CD8-positive, alpha-beta memory T cell (primary cell): Measurements from ENCODE around the gene CISD1. TPM values are rescaled to one million over a fixed set of nuclear protein-coding genes. Genes with fewer than 3 reads are reported as not detected.

Experiments used
- CTCF ChIA-PET: fragments of 350-600 bp; sonication (Branson Sonifier 250); formaldehyde crosslinking; loops from one replicate; lab custom pipeline; 2021; ENCODE audit warnings: antibody characterized with exemption; lab: Charles Lee
- POLR2A ChIA-PET: fragments of 350-600 bp; sonication (Branson Sonifier 250); formaldehyde crosslinking; loops from one replicate; lab custom pipeline; 2021; ENCODE audit warnings: antibody characterized with exemption; lab: Charles Lee
- DNase-seq, 5 donors: peaks; one replicate each; pipeline versions ENCODE4 v3.0.0 to v3.0.0-alpha.2; 2020 to 2022; ENCODE audit warnings: mixed read lengths in 1 of 5
- H3K27ac ChIP-seq: one replicate; pipeline ENCODE4 v1.7.0; 2013; ENCODE audit warnings: low read depth, mild to moderate bottlenecking, low read length, moderate library complexity
- H3K27me3 ChIP-seq: 2 replicates; pipeline ENCODE4 v1.7.0; 2013; ENCODE audit warnings: low read length, mild to moderate bottlenecking; ENCODE audit not compliant: insufficient read depth, poor library complexity, severe bottlenecking
- H3K36me3 ChIP-seq: 2 replicates; pipeline ENCODE4 v1.7.0; 2013; ENCODE audit warnings: mild to moderate bottlenecking, low read length, moderate library complexity; ENCODE audit not compliant: insufficient read depth
- H3K4me1 ChIP-seq: 2 replicates; pipeline ENCODE4 v1.7.0; 2013; ENCODE audit warnings: mild to moderate bottlenecking, low read length, moderate library complexity; ENCODE audit not compliant: insufficient read depth
- H3K4me3 ChIP-seq: 2 replicates; pipeline ENCODE4 v1.7.0; 2013; ENCODE audit warnings: mild to moderate bottlenecking, low read length
- H3K9me3 ChIP-seq: 2 replicates; pipeline ENCODE4 v1.7.0; 2013; ENCODE audit warnings: mild to moderate bottlenecking, low read length
- H3K27ac Mint-ChIP-seq, 8 donors: one replicate each; pipeline ENCODE4 v1.8.0; 2020 to 2021; ENCODE audit warnings: mixed read lengths in 8 of 8, mild to moderate bottlenecking in 6 of 8, inconsistent platforms in 3 of 8, moderate library complexity in 3 of 8
- H3K27me3 Mint-ChIP-seq, 2 donors: one replicate each; pipeline ENCODE4 v1.8.0; 2020 to 2021; ENCODE audit warnings: mixed read lengths in 2 of 2, mild to moderate bottlenecking in 1 of 2, moderate library complexity in 1 of 2
- H3K36me3 Mint-ChIP-seq, 3 donors: one replicate each; pipeline ENCODE4 v1.8.0; 2020 to 2021; ENCODE audit warnings: mixed read lengths in 3 of 3, inconsistent platforms in 1 of 3, mild to moderate bottlenecking in 1 of 3
- H3K4me1 Mint-ChIP-seq, 3 donors: one replicate each; pipeline ENCODE4 v1.8.0; 2020 to 2021; ENCODE audit warnings: mixed read lengths in 3 of 3, inconsistent platforms in 1 of 3, mild to moderate bottlenecking in 1 of 3
- H3K4me3 Mint-ChIP-seq, 7 donors: one replicate each; pipeline ENCODE4 v1.8.0; 2020 to 2021; ENCODE audit warnings: mixed read lengths in 7 of 7, mild to moderate bottlenecking in 6 of 7, moderate library complexity in 4 of 7, inconsistent platforms in 2 of 7
- H3K9me3 Mint-ChIP-seq, 5 donors: one replicate each; pipeline ENCODE4 v1.8.0; 2020 to 2022; ENCODE audit warnings: mixed read lengths in 5 of 5, mild to moderate bottlenecking in 3 of 5, moderate library complexity in 2 of 5, inconsistent platforms in 1 of 5
- polyA plus RNA-seq: library from polyadenylated mRNA; unstranded; fragments of 300-500 nt; fragmentation: Illumina TruSeq; gene quantifications from one replicate; pipeline ENCODE4 v1.2.3, GENCODE V29; 2021
- total RNA-seq, 2 experiments: library from RNA; stranded (reverse); gene quantifications; one replicate each; pipeline ENCODE4 v1.2.3, GENCODE V29; 2021

CISD1 gene
- total and polyA plus RNA-seq, 3 experiments from 2014 or later: 51.4 to 63.5 (median 55.6) TPM

DNA sequence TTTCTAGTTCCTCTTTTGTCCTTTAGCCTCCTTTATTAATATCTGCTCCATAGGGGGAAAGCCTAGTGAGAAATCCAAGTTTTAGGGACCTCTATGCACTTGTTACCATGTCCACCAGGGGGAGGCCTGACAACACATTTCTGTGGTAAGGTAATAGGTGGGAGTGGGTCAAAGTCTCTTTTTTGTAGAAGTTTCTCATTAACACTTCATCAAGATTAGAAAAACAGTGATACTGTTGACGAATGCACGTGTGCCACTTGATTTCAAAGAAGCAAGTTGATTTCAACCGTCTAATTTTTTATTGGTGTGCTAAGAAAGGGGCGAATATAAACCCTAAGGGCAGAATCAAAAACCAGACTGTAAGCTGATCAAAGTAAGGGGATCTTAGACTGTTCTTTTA is 30.6 kb downstream of the CISD1 start:
- H3K27me3 Mint-ChIP-seq: peaks cover 3 to 14% of the 10 kb centered on the region in 2 donors
- CTCF ChIA-PET: interaction anchor here (0.9 to 2.8 kb wide), 10 partner anchors 8 to 136 kb away, joined by 3 to 19 read pairs (median 4); partner anchors contain the start of genes IPMK, TFAM and UBE2D1
- POLR2A ChIA-PET: no interaction called here

GRCh38 chr10:58300676-58301075 is 31.7 kb downstream of the CISD1 start:
- H3K27me3 ChIP-seq: no peaks in the 10 kb centered on the region
- no peaks in the 10 kb centered on the region for H3K4me1 ChIP-seq
- ChIA-PET POLR2A (no interaction called here), CTCF (interaction anchor here (1.0 to 2.8 kb wide), 2 partner anchors 26 to 84 kb away, joined by 3 to 19 read pairs; partner anchors contain the start of gene TFAM)
- no peaks in the 10 kb centered on the region for H3K36me3 Mint-ChIP-seq
- H3K27me3 Mint-ChIP-seq: peaks cover 3 to 14% of the 10 kb centered on the region in 2 donors
- no peak overlapping the region for H3K4me3 ChIP-seq
- no peak overlapping the region for H3K27ac Mint-ChIP-seq
- no peaks in the 10 kb centered on the region for H3K9me3 Mint-ChIP-seq
- no peak for DNase-seq
- H3K9me3 ChIP-seq: no peaks in the 10 kb centered on the region
- H3K4me1 Mint-ChIP-seq: peaks cover 3 to 5% (median 3%) of the 10 kb centered on the region in 3 donors
- no peak overlapping the region for H3K4me3 Mint-ChIP-seq
- H3K27ac ChIP-seq: no peak overlapping the region
- H3K36me3 ChIP-seq: no peaks in the 10 kb centered on the region

More for the DNA sequence above, 30.6 kb downstream of the CISD1 start:
- H3K9me3 Mint-ChIP-seq: no peaks in the 10 kb centered on the region
- H3K27ac Mint-ChIP-seq: peak overlapping the region in 1 of 8 donors; percentile 5
- no peaks in the 10 kb centered on the region for H3K36me3 ChIP-seq
- H3K4me3 ChIP-seq: no peak overlapping the region
- H3K27me3 ChIP-seq: no peaks in the 10 kb centered on the region
- H3K9me3 ChIP-seq: no peaks in the 10 kb centered on the region
- no peaks in the 10 kb centered on the region for H3K4me1 ChIP-seq
- H3K4me1 Mint-ChIP-seq: peaks cover 3 to 5% (median 3%) of the 10 kb centered on the region in 3 donors
- H3K36me3 Mint-ChIP-seq: no peaks in the 10 kb centered on the region
- DNase-seq: peak; percentile 21 to 65 (median 40)
- no peak overlapping the region for H3K27ac ChIP-seq
- H3K4me3 Mint-ChIP-seq: no peak overlapping the region

GRCh38 chr10:58302254-58302653 is 33.3 kb downstream of the CISD1 start:
- POLR2A ChIA-PET: no interaction called here
- H3K9me3 Mint-ChIP-seq: no peaks in the 10 kb centered on the region

GRCh38 chr10:58304099-58304633 is 35.2 kb downstream of the CISD1 start:
- Histone ChIP-seq H3K27ac (no peak overlapping the region), H3K27me3 (peaks cover 5% of the 10 kb centered on the region), H3K9me3 (no peaks in the 10 kb centered on the region), H3K36me3 (no peaks in the 10 kb centered on the region), H3K4me1 (no peaks in the 10 kb centered on the region), H3K4me3 (no peak overlapping the region)
- Mint-ChIP-seq H3K4me1 (peaks cover 3 to 5% (median 3%) of the 10 kb centered on the region in 3 donors), H3K36me3 (no peaks in the 10 kb centered on the region), H3K27me3 (peaks cover 8 to 44% of the 10 kb centered on the region in 2 donors), H3K9me3 (no peaks in the 10 kb centered on the region), H3K4me3 (no peak overlapping the region), H3K27ac (no peak overlapping the region)
- POLR2A ChIA-PET: no interaction called here
- no peak for DNase-seq
- CTCF ChIA-PET: interaction anchor here (3.7 kb wide), 1 partner anchor 81 kb away, joined by 17 read pairs; the partner anchor contains the start of gene TFAM

More at GRCh38 chr10:58302254-58302653, 33.3 kb downstream of the CISD1 start:
- no peaks in the 10 kb centered on the region for H3K36me3 ChIP-seq
- H3K27me3 ChIP-seq: no peaks in the 10 kb centered on the region
- no peak overlapping the region for H3K27ac ChIP-seq
- H3K9me3 ChIP-seq: no peaks in the 10 kb centered on the region
- H3K27me3 Mint-ChIP-seq: peaks cover 8 to 29% of the 10 kb centered on the region in 2 donors
- DNase-seq: no peak
- no peak overlapping the region for H3K4me3 ChIP-seq
- peaks cover 3 to 5% (median 3%) of the 10 kb centered on the region in 3 donors for H3K4me1 Mint-ChIP-seq
- H3K27ac Mint-ChIP-seq: no peak overlapping the region
- CTCF ChIA-PET: interaction anchor here (3.7 kb wide), 1 partner anchor 82 kb away, joined by 17 read pairs; the partner anchor contains the start of gene TFAM
- H3K36me3 Mint-ChIP-seq: no peaks in the 10 kb centered on the region
- no peak overlapping the region for H3K4me3 Mint-ChIP-seq
- no peaks in the 10 kb centered on the region for H3K4me1 ChIP-seq

DNA sequence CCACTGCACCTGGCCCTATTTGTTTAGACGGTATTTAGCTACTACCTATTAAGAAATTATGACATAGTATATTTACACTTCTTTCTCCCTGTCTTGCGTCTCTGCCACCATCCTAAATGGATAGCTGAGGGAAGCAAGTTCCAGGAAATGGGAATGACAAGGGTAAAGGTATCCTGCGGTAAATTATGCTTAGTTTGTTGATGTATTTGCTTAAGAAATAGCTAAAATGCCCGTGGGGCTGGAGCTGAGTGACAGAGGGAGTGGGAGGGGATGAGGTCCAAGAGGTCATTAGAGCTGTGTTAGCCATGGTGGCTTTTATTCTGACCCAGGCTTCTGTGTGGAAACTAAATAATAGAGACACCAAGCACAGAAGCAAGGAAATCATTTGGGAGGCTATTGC is 36.9 kb downstream of the CISD1 start:
- ChIA-PET CTCF (interaction anchor here (1.2 kb wide), 1 partner anchor 79 kb away, joined by 3 read pairs; the partner anchor contains the start of gene TFAM), POLR2A (no interaction called here)
- no peaks in the 10 kb centered on the region for H3K9me3 ChIP-seq
- Mint-ChIP-seq H3K27ac (no peak overlapping the region), H3K27me3 (peaks cover 12 to 49% of the 10 kb centered on the region in 2 donors), H3K9me3 (no peaks in the 10 kb centered on the region), H3K36me3 (no peaks in the 10 kb centered on the region), H3K4me3 (no peak overlapping the region), H3K4me1 (no peaks in the 10 kb centered on the region)
- H3K36me3 ChIP-seq: no peaks in the 10 kb centered on the region
- peaks cover 5% of the 10 kb centered on the region for H3K27me3 ChIP-seq
- H3K4me3 ChIP-seq: no peak overlapping the region
- no peak for DNase-seq
- H3K27ac ChIP-seq: no peak overlapping the region
- no peaks in the 10 kb centered on the region for H3K4me1 ChIP-seq

- no peaks in the 10 kb centered on the region for H3K4me1 Mint-ChIP-seq
- POLR2A ChIA-PET: no interaction called here
- H3K27me3 Mint-ChIP-seq: peaks cover 12 to 43% of the 10 kb centered on the region in 2 donors
- CTCF ChIA-PET: interaction anchor here (1.4 to 1.6 kb wide), 2 partner anchors 8 to 77 kb away, joined by 3 to 7 read pairs; partner anchors contain the start of gene TFAM
- H3K36me3 Mint-ChIP-seq: no peaks in the 10 kb centered on the region
- no peak for DNase-seq
- Histone ChIP-seq H3K9me3 (no peaks in the 10 kb centered on the region), H3K4me1 (no peaks in the 10 kb centered on the region), H3K4me3 (no peak overlapping the region), H3K27ac (no peak overlapping the region), H3K27me3 (peaks cover 5% of the 10 kb centered on the region), H3K36me3 (no peaks in the 10 kb centered on the region)
- no peak overlapping the region for H3K27ac Mint-ChIP-seq
- no peaks in the 10 kb centered on the region for H3K9me3 Mint-ChIP-seq
- H3K4me3 Mint-ChIP-seq: no peak overlapping the region
These were observed 38.7 kb downstream of the CISD1 start for GRCh38 chr10:58307676-58308075.

DNA sequence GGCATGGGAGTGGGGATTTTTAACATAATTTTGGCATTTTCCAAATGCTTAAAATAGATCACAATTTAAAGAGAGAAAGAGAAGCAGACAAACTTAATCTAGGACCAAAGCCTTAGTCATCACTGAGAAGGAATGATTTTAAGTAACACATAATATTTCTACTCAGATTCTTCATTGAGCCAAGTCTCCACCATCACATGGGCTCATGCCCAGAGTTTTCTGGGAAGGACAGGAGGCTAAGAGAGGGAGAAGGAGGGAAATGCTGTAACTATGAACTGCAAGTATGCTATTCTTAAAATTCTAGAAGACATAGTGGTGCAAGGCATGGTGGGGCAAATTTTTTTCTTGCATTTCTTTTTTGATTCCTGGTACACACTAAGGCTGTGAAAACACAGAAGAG is 42.1 kb downstream of the CISD1 start:
- no peak overlapping the region for H3K4me3 ChIP-seq
- Mint-ChIP-seq H3K4me1 (no peaks in the 10 kb centered on the region), H3K27me3 (peaks cover 13 to 32% of the 10 kb centered on the region in 2 donors), H3K36me3 (no peaks in the 10 kb centered on the region), H3K4me3 (no peak overlapping the region), H3K27ac (no peak overlapping the region), H3K9me3 (no peaks in the 10 kb centered on the region)
- H3K4me1 ChIP-seq: no peaks in the 10 kb centered on the region
- DNase-seq: no peak
- no peak overlapping the region for H3K27ac ChIP-seq
- no peaks in the 10 kb centered on the region for H3K9me3 ChIP-seq
- CTCF ChIA-PET: no interaction called here
- peaks cover 5% of the 10 kb centered on the region for H3K27me3 ChIP-seq
- POLR2A ChIA-PET: no interaction called here
- no peaks in the 10 kb centered on the region for H3K36me3 ChIP-seq

DNA sequence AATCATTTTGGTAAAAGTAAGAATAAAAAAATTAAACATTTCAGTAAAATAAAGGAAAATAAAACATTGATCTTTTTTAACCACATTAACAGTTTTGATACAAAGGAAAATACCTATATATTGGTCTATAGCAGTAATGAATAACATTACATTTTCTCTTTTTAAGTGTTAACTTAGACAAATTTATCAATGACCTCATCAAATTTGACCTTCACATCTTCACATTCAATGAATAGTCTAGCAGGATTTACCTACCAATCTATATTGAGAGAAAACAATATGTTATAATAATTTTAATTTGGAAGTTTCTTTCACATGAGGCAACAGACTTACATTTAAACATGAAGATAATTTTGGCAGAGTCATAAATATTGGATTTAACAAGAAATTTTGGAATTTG is 47.9 kb downstream of the CISD1 start:
- no peak overlapping the region for H3K27ac ChIP-seq
- no peaks in the 10 kb centered on the region for H3K27me3 ChIP-seq
- DNase-seq: no peak
- CTCF ChIA-PET: no interaction called here
- Mint-ChIP-seq H3K27ac (no peak overlapping the region), H3K36me3 (no peaks in the 10 kb centered on the region), H3K4me3 (no peak overlapping the region), H3K27me3 (peaks cover 0 to 5% of the 10 kb centered on the region in 2 donors), H3K9me3 (peaks cover 0 to 2% (median 0%) of the 10 kb centered on the region in 5 donors), H3K4me1 (no peaks in the 10 kb centered on the region)
- H3K4me3 ChIP-seq: no peak overlapping the region
- no peaks in the 10 kb centered on the region for H3K4me1 ChIP-seq
- H3K36me3 ChIP-seq: no peaks in the 10 kb centered on the region
- H3K9me3 ChIP-seq: no peaks in the 10 kb centered on the region
- POLR2A ChIA-PET: no interaction called here
